Stimulated activated CD8-positive, alpha-beta memory T cell treated with anti-CD3 and anti-CD28 coated beads, Interleukin-7, amount 100 ng/mL, for 24 hours (primary cell): ENCODE measurements around the gene TMPRSS15.
"Not testable (repeated sequence)": the region's sequence is repeated elsewhere in the genome, so short reads cannot be mapped to it uniquely, and the experiment has no call there.

ENCODE experiments used
- DNase-seq: peaks from one replicate; pipeline ENCODE4 v3.0.0-alpha.2; 2020; ENCODE audit warnings: low read depth

The TMPRSS15 gene

GRCh38 chr21:18403735-18404450, at the start of gene TMPRSS15:
TSS of gene TMPRSS15 (minus strand) at chr21:18403785. CDS start at chr21:18403622, 163 bp downstream.
- no peak for DNase-seq

- DNase-seq: no peak
These were observed 48.1 kb upstream of the TMPRSS15 start for GRCh38 chr21:18451670-18452069.

DNA sequence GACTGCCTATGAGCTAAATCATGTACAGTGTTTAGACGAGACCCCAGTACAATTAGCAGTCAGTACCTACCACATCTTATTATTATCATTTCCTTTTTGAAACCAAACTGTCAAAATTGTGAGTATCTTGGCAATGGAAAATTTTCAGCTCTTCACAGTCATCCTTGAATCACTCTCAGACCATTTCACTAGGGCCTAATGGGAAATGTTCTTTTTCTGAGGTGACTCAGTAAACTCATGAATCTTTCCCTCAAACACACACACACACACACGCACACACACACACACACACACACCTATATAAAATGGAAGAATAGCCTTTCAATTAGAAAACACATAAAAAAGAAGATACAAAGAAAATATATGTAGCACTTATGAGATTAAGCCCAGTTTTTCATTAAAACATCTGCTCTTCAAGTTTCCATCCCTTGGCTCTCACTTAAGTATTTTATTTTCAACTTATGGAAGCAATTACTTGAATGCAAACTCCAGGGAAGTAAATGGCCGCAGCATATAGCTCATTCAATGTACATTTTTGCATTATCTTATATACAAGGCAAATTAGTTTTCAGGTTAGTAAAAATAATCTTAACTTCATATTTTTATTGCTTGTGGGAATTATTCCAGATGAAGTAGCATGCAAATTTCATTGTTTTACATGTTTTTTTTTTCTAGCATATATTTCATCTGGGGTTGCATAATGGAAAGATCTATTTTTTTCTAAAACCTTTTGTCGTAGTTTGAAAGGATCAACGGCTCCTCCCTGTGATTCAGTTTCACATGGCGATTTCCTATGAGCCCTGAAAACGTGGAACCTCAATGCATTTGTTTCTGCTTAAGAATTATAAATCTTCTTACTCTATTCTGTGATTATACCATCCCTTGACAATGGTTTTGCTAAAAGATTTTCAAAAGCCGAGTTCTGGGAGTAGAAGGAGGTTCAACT, 46.3 kb upstream of the TMPRSS15 start:
- DNase-seq: no peak

GRCh38 chr21:18443701-18444100, 40.1 kb upstream of the TMPRSS15 start:
- DNase-seq: no peak

GRCh38 chr21:18443085-18443484, 39.5 kb upstream of the TMPRSS15 start:
- DNase-seq: no peak

- no peak for DNase-seq
These were observed 26.8 kb upstream of the TMPRSS15 start for GRCh38 chr21:18430341-18430740.

GRCh38 chr21:18424276-18424675, 20.7 kb upstream of the TMPRSS15 start:
- DNase-seq: no peak

GRCh38 chr21:18417141-18417790, 13.7 kb upstream of the TMPRSS15 start:
- no peak for DNase-seq

DNA sequence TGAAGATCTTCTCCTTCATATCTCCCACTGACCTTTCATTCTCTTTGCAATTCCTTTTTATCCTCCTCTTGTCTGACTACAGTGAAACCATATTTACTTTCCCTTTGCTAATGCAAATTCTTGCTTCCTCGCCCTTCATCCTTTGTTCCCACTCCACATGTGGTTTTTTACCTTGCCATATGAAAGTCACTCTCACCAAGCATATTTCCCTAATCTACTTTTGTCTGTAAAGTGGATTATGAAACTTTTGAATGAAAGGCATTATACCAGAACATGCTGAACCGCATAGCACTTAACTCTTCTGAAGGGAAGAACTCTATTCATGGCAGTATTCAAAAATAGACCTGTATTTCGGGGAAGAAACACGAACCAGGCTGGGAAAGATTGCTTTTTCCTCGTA, 8.0 kb upstream of the TMPRSS15 start:
- no peak for DNase-seq

DNA sequence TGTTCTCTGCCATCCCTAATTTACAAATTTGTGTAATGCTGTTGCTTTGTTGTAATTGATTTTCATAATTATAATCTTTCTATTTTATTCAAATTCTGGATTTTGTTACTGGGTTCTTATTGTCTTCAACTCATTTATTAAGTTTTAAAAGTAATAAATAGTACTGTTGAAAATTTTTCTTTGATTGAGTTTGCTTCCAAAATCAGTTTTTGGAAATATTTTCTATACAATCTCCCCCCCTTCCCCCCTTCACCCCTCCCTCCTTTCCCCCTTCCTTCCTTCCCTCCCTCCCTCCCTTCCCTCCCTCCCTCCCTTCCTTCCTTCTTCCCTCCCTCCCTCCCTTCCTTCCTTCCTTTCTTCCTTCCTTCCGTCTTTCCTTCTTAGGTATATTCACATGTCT, 6.0 kb upstream of the TMPRSS15 start:
- DNase-seq: no peak

- no peak for DNase-seq
These were observed 4.7 kb downstream of the TMPRSS15 start for GRCh38 chr21:18398843-18399242.

- no peak for DNase-seq
These were observed 15.6 kb downstream of the TMPRSS15 start for GRCh38 chr21:18387994-18388393.

- no peak for DNase-seq
These were observed 18.8 kb downstream of the TMPRSS15 start for GRCh38 chr21:18384771-18385170.

GRCh38 chr21:18382934-18383619, 20.5 kb downstream of the TMPRSS15 start:
- not testable (repeated sequence) for DNase-seq

- DNase-seq: no peak
These were observed 21.4 kb downstream of the TMPRSS15 start for GRCh38 chr21:18382141-18382540.

GRCh38 chr21:18373606-18374005, 30.0 kb downstream of the TMPRSS15 start:
- no peak for DNase-seq

GRCh38 chr21:18370301-18370700, 33.3 kb downstream of the TMPRSS15 start:
- no peak for DNase-seq

DNA sequence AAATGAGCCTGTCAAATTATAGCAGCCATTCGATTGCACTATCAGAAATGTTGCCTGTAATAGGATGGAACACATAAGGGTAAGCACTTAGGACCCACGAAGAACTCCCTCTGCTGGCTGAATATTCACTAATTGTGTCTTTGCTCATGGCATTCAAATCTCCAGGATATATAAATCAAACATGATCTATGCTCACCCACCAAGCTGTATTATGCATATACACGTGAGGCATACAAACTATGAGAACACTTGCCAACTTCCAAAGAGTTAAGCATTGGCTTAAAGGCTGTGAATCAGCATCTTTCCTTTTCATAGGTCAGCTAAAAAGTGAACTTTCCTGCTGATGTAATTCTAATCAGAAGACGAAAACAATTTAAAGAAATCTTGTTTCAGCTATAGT, 34.5 kb downstream of the TMPRSS15 start:
- no peak for DNase-seq

DNA sequence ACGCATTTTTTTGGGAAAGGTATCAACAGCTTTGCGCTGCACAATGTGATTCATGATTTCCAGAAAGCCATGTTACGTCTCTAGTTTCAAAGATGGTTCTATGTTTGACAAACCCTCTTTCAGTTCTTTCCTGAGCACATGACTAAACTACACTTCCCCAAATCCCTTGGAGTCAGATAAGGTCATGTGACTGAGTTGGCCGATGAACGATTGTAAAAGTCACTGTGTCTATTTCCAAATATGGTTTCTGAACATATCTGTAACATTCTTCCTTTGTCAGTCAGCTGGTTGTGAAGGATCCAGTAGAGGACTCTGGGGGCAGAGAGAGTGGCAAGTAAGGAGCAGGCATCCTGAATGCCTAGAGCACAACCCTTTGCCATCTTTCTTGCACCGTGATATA, 35.4 kb downstream of the TMPRSS15 start:
- DNase-seq: no peak

GRCh38 chr21:18356801-18357200, 46.8 kb downstream of the TMPRSS15 start:
- DNase-seq: no peak

GRCh38 chr21:18354947-18355346, 48.6 kb downstream of the TMPRSS15 start:
- no peak for DNase-seq

DNA sequence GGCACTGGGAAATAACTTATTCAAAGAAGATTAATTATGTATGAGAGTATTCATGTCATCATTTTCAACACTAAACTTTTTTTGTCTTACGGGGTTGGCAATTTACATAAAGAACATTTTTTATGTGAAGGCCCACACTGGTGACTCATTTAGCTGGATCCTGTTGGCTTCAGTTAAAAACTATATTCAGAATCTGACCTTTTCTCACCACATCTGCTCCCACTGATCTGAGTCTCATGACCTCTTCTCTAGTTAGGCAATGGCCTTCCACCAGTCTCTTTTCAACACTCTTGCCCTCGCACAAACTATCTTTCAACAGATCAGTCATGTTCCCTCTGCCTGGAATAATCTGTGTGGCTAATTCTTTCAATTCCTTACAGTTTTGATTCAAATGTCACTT, 53.4 kb downstream of the TMPRSS15 start:
- no peak for DNase-seq
